Astrocyte (in vitro differentiated cells and primary cell): ENCODE results near the gene POLN. TPM values are rescaled to one million over a fixed set of nuclear protein-coding genes. Genes with fewer than 3 reads are reported as not detected.

Experiments
- DNase-seq: peaks from one replicate; pipeline ENCODE4 v3.0.0-alpha.2; 2010; ENCODE audit warnings: low read depth
- FAIRE-seq: peaks from 2 replicates; lab custom pipeline; 2011; peaks lifted over from hg19 to GRCh38; lab: Jason Lieb, UNC
- H2AFZ ChIP-seq: 2 replicates; pipeline ENCODE4 v1.6.0; 2012; ENCODE audit warnings: low read depth, low read length, inconsistent platforms
- H3K27ac ChIP-seq: 2 replicates; pipeline ENCODE4 v1.5.1; 2011; ENCODE audit warnings: low read depth, low read length, inconsistent platforms
- H3K27me3 ChIP-seq: 2 replicates; pipeline ENCODE4 v1.6.0; 2011; ENCODE audit warnings: low read length, inconsistent platforms; ENCODE audit not compliant: insufficient read depth
- H3K36me3 ChIP-seq: 2 replicates; pipeline ENCODE4 v1.5.1; 2011; ENCODE audit warnings: low read length, inconsistent platforms; ENCODE audit not compliant: insufficient read depth
- H3K4me1 ChIP-seq: 2 replicates; pipeline ENCODE4 v1.5.1; 2011; ENCODE audit warnings: low read length, inconsistent platforms; ENCODE audit not compliant: insufficient read depth
- H3K4me2 ChIP-seq: 2 replicates; pipeline ENCODE4 v1.6.0; 2012; ENCODE audit warnings: low read length, inconsistent platforms
- H3K4me3 ChIP-seq: 2 replicates; pipeline ENCODE4 v1.5.1; 2011; ENCODE audit warnings: low read depth, mild to moderate bottlenecking, low read length, inconsistent platforms; ENCODE audit not compliant: insufficient read depth
- H3K79me2 ChIP-seq: 2 replicates; pipeline ENCODE4 v1.6.0; 2012; ENCODE audit warnings: mild to moderate bottlenecking, low read length, inconsistent platforms; ENCODE audit not compliant: insufficient read depth
- H3K9ac ChIP-seq: 2 replicates; pipeline ENCODE4 v1.6.0; 2012; ENCODE audit warnings: mild to moderate bottlenecking, low read length, inconsistent platforms
- H3K9me3 ChIP-seq: 2 replicates; pipeline ENCODE4 v1.5.1; 2012; ENCODE audit warnings: low read depth, mild to moderate bottlenecking, low read length, inconsistent platforms; ENCODE audit not compliant: insufficient read depth
- H4K20me1 ChIP-seq: 2 replicates; pipeline ENCODE4 v1.6.0; 2012; ENCODE audit warnings: low read length, inconsistent platforms; ENCODE audit not compliant: insufficient read depth
- H3K27ac Mint-ChIP-seq: one replicate; pipeline ENCODE4 v1.8.0; 2021; ENCODE audit warnings: mild to moderate bottlenecking, mixed read lengths; ENCODE audit not compliant: unreplicated experiment
- H3K27me3 Mint-ChIP-seq: one replicate; pipeline ENCODE4 v1.8.0; 2021; ENCODE audit warnings: low read depth, mixed read lengths; ENCODE audit not compliant: unreplicated experiment
- H3K36me3 Mint-ChIP-seq: one replicate; pipeline ENCODE4 v1.8.0; 2021; ENCODE audit warnings: low read depth, mixed read lengths; ENCODE audit not compliant: unreplicated experiment
- H3K4me1 Mint-ChIP-seq: one replicate; pipeline ENCODE4 v1.8.0; 2021; ENCODE audit warnings: low read depth, mixed read lengths; ENCODE audit not compliant: unreplicated experiment
- H3K4me3 Mint-ChIP-seq: one replicate; pipeline ENCODE4 v1.8.0; 2021; ENCODE audit warnings: mild to moderate bottlenecking, moderate library complexity, mixed read lengths; ENCODE audit not compliant: unreplicated experiment
- H3K9me3 Mint-ChIP-seq: one replicate; pipeline ENCODE4 v1.8.0; 2021; ENCODE audit warnings: mild to moderate bottlenecking, mixed read lengths; ENCODE audit not compliant: unreplicated experiment
- CTCF ChIP-seq: IDR thresholded peaks from 2 replicates; pipeline ENCODE4 v1.5.1; 2011; ENCODE audit warnings: low read depth, mild to moderate bottlenecking, inconsistent platforms, low read length, moderate library complexity; ENCODE audit not compliant: insufficient read depth
- EZH2 ChIP-seq: IDR thresholded peaks from 2 replicates; pipeline ENCODE4 v1.6.1; 2012; ENCODE audit warnings: mild to moderate bottlenecking, low read length, inconsistent platforms; ENCODE audit not compliant: insufficient read depth
- total RNA-seq: library from RNA; stranded (reverse); gene quantifications from 2 replicates; pipeline ENCODE4 v1.2.1, GENCODE V29; 2021

The POLN gene
- total RNA-seq, 1 donor from 2014 or later: 3.1 TPM

- Histone ChIP-seq H3K27ac (no peak overlapping the region), H3K9ac (no peak overlapping the region), H3K27me3 (no peaks in the 10 kb centered on the region), H3K9me3 (no peaks in the 10 kb centered on the region), H4K20me1 (no peaks in the 10 kb centered on the region), H3K36me3 (no peaks in the 10 kb centered on the region), H3K4me1 (no peaks in the 10 kb centered on the region), H3K79me2 (no peaks in the 10 kb centered on the region), H3K4me3 (no peak overlapping the region), H3K4me2 (no peak overlapping the region), H2AFZ (no peak overlapping the region)
- DNase-seq (no peak), FAIRE-seq (no peak)
- H3K4me1 Mint-ChIP-seq: no peaks in the 10 kb centered on the region
- H3K27me3 Mint-ChIP-seq: peaks cover 19% of the 10 kb centered on the region
- no peak overlapping the region for H3K27ac Mint-ChIP-seq
- TF ChIP-seq CTCF (no peak), EZH2 (no peak)
- H3K4me3 Mint-ChIP-seq: no peak overlapping the region
- peaks cover 18% of the 10 kb centered on the region for H3K36me3 Mint-ChIP-seq
- peaks cover 7% of the 10 kb centered on the region for H3K9me3 Mint-ChIP-seq
These were observed 73.2 kb downstream of the POLN start for GRCh38 chr4:2168469-2169319.

- Histone ChIP-seq H3K4me2 (no peak overlapping the region), H2AFZ (no peak overlapping the region), H3K36me3 (no peaks in the 10 kb centered on the region), H3K27ac (no peak overlapping the region), H3K9ac (no peak overlapping the region), H3K27me3 (no peaks in the 10 kb centered on the region), H3K9me3 (no peaks in the 10 kb centered on the region), H3K79me2 (no peaks in the 10 kb centered on the region), H3K4me1 (no peaks in the 10 kb centered on the region), H3K4me3 (no peak overlapping the region), H4K20me1 (no peaks in the 10 kb centered on the region)
- Mint-ChIP-seq H3K27me3 (peaks cover 18% of the 10 kb centered on the region), H3K9me3 (peaks cover 7% of the 10 kb centered on the region), H3K36me3 (peaks cover 19% of the 10 kb centered on the region), H3K4me3 (no peak overlapping the region), H3K27ac (no peak overlapping the region), H3K4me1 (no peaks in the 10 kb centered on the region)
- FAIRE-seq (no peak), DNase-seq (no peak)
- TF ChIP-seq CTCF: no peak
- TF ChIP-seq EZH2: no peak
These were observed 75.7 kb downstream of the POLN start for GRCh38 chr4:2166253-2166652.

GRCh38 chr4:2165391-2165790 is 76.5 kb downstream of the POLN start:
- TF ChIP-seq EZH2 (no peak), CTCF (no peak)
- no peaks in the 10 kb centered on the region for H3K4me1 Mint-ChIP-seq
- H3K27me3 Mint-ChIP-seq: peaks cover 18% of the 10 kb centered on the region

More at GRCh38 chr4:2165391-2165790, 76.5 kb downstream of the POLN start:
- no peak for DNase-seq
- no peaks in the 10 kb centered on the region for H3K36me3 ChIP-seq
- H3K9ac ChIP-seq: no peak overlapping the region
- no peak for FAIRE-seq
- no peak overlapping the region for H3K4me2 ChIP-seq
- no peaks in the 10 kb centered on the region for H3K27me3 ChIP-seq
- H3K36me3 Mint-ChIP-seq: peaks cover 19% of the 10 kb centered on the region
- no peak overlapping the region for H3K27ac ChIP-seq
- no peaks in the 10 kb centered on the region for H3K9me3 ChIP-seq
- no peaks in the 10 kb centered on the region for H4K20me1 ChIP-seq
- H3K27ac Mint-ChIP-seq: no peak overlapping the region
- no peaks in the 10 kb centered on the region for H3K79me2 ChIP-seq
- no peak overlapping the region for H2AFZ ChIP-seq
- H3K4me3 ChIP-seq: no peak overlapping the region
- H3K4me1 ChIP-seq: no peaks in the 10 kb centered on the region
- H3K9me3 Mint-ChIP-seq: peaks cover 7% of the 10 kb centered on the region
- no peak overlapping the region for H3K4me3 Mint-ChIP-seq
